NCI-H2227 treated with DMSO at 0.1 percent for 48 hours (cell line): Measurements from ENCODE around the gene NPL.

Source experiments
- DNase-seq: peaks from one replicate; lab custom pipeline; 2025; lab: John Stamatoyannopoulos, UW

Gene NPL

GRCh38 chr1:182867861-182868260 is 78.3 kb downstream of the NPL start:
- no peak for DNase-seq

- DNase-seq = no peak
Measured at GRCh38 chr1:182869241-182869666, 79.7 kb downstream of the NPL start.

- DNase-seq = no peak
Measured at GRCh38 chr1:182872881-182873280, 83.3 kb downstream of the NPL start.

- DNase-seq = no peak
Measured at GRCh38 chr1:182875889-182876288, 86.3 kb downstream of the NPL start.

- no peak for DNase-seq
Measured at GRCh38 chr1:182877331-182877730, 87.8 kb downstream of the NPL start.

GRCh38 chr1:182877842-182878241 is 88.3 kb downstream of the NPL start:
- DNase-seq = no peak
